ENCODE data around the gene RMND5B.

- TF ChIP-seq EZH2 (optimal IDR thresholded peaks at IDR 0.05; ENCODE audit: low read depth, low read length) (no peak), CTCF (IDR thresholded peaks at IDR 0.05; ENCODE audit: low read length) (no peak)
Observed at GRCh38 chr5:178191661-178192060, 60.8 kb downstream of the RMND5B start.
